H1 (cell line): ENCODE data around the gene IGF2BP3. TPM values are rescaled to one million over a fixed set of nuclear protein-coding genes. Genes with fewer than 3 reads are reported as not detected.

Experiments
- CTCF ChIA-PET: fragments of 300-600 bp; sonication (Branson Sonifier 250); formaldehyde crosslinking; loops from one replicate; lab custom pipeline; 2021; ENCODE audit not compliant: partially characterized antibody; lab: Charles Lee
- POLR2A ChIA-PET: fragments of 300-600 bp; sonication (Branson Sonifier 250); formaldehyde crosslinking; loops from one replicate; lab custom pipeline; 2021; ENCODE audit warnings: inconsistent platforms; ENCODE audit not compliant: partially characterized antibody; lab: Charles Lee
- DNase-seq, 2 experiments: peaks; one replicate each; pipeline versions ENCODE4 v3.0.0 to v3.0.0-alpha.2; 2010 to 2022; ENCODE audit warnings: low spot score in 2 of 2, low read depth in 1 of 2, mixed read lengths in 1 of 2
- FAIRE-seq: peaks from 2 replicates; lab custom pipeline; 2011; peaks lifted over from hg19 to GRCh38; lab: Jason Lieb, UNC
- H2AFZ ChIP-seq: 2 replicates; pipeline ENCODE4 v1.8.1; 2012; ENCODE audit warnings: low read length, inconsistent platforms
- H2AK5ac ChIP-seq: 2 replicates; pipeline ENCODE4 v1.6.1; 2013; ENCODE audit warnings: low read depth, low read length
- H2BK120ac ChIP-seq: replicated peaks from 2 replicates; pipeline ENCODE3; 2013; ENCODE audit warnings: low read depth, low read length, inconsistent platforms
- H2BK12ac ChIP-seq: 2 replicates; pipeline ENCODE4 v1.6.1; 2013; ENCODE audit warnings: low read depth, low read length
- H2BK15ac ChIP-seq: 2 replicates; pipeline ENCODE4 v1.6.1; 2013; ENCODE audit warnings: low read length
- H2BK20ac ChIP-seq: 2 replicates; pipeline ENCODE4 v1.6.1; 2013; ENCODE audit warnings: low read length
- H2BK5ac ChIP-seq: 2 replicates; pipeline ENCODE4 v1.6.1; 2013; ENCODE audit warnings: low read depth, low read length
- H3K14ac ChIP-seq: 2 replicates; pipeline ENCODE4 v1.6.1; 2013; ENCODE audit warnings: inconsistent platforms; ENCODE audit not compliant: insufficient read length
- H3K18ac ChIP-seq: 2 replicates; pipeline ENCODE4 v1.6.1; 2013; ENCODE audit warnings: low read length; ENCODE audit errors: extremely low read depth
- H3K23ac ChIP-seq: 2 replicates; pipeline ENCODE4 v1.6.1; 2013; ENCODE audit warnings: inconsistent platforms; ENCODE audit not compliant: insufficient read length
- H3K23me2 ChIP-seq: 2 replicates; pipeline ENCODE4 v1.6.1; 2013; ENCODE audit warnings: low read depth, low read length
- H3K27ac ChIP-seq: 2 replicates; pipeline ENCODE4 v1.6.1; 2011; ENCODE audit warnings: low read depth, low read length, inconsistent platforms
- H3K27me3 ChIP-seq, 4 experiments: replicated peaks in 1 of 4; 1 replicate in 1 of 4; 2 replicates in 3 of 4; pipeline versions ENCODE4 v1.6.1 to v1.8.1; 2011 to 2013; ENCODE audit warnings: low read length in 3 of 4, mild to moderate bottlenecking in 3 of 4, inconsistent platforms in 2 of 4, mixed read lengths in 2 of 4, moderate library complexity in 1 of 4; ENCODE audit not compliant: control insufficient read depth in 3 of 4, insufficient read depth in 3 of 4; ENCODE audit errors: extremely low read depth in 1 of 4
- H3K36me3 ChIP-seq, 4 experiments: 2 replicates each; pipeline versions ENCODE4 v1.6.1 to v1.8.1; 2011 to 2013; ENCODE audit warnings: mild to moderate bottlenecking in 4 of 4, low read length in 3 of 4, moderate library complexity in 2 of 4, control low read depth in 1 of 4, inconsistent platforms in 1 of 4; ENCODE audit not compliant: insufficient read depth in 4 of 4, control insufficient read depth in 2 of 4
- H3K4ac ChIP-seq: replicated peaks from 2 replicates; pipeline ENCODE3; 2013; ENCODE audit warnings: low read length, low read depth, mixed read lengths, inconsistent platforms; ENCODE audit not compliant: insufficient read length
- H3K4me1 ChIP-seq, 4 experiments: replicated peaks in 1 of 4; 1 replicate in 1 of 4; 2 replicates in 3 of 4; pipeline versions ENCODE4 v1.6.1 to v1.8.1; 2011 to 2013; ENCODE audit warnings: low read length in 3 of 4, inconsistent platforms in 2 of 4, mixed read lengths in 1 of 4; ENCODE audit not compliant: insufficient read depth in 4 of 4, control insufficient read depth in 3 of 4
- H3K4me2 ChIP-seq, 2 experiments: 2 replicates each; pipeline versions ENCODE4 v1.6.1 to v1.8.1; 2011 to 2013; ENCODE audit warnings: low read depth in 2 of 2, low read length in 2 of 2, control low read depth in 1 of 2, inconsistent platforms in 1 of 2, mild to moderate bottlenecking in 1 of 2; ENCODE audit not compliant: insufficient read depth in 1 of 2
- H3K4me3 ChIP-seq, 4 experiments: fragments of 200-600, 300-600 bp in 1 of 4; sonication (generic), shearing (Covaris generic), sonication (Bioruptor Twin) in 1 of 4; 2 replicates each; pipeline versions ENCODE4 v1.5.1 to v1.8.1; 2011 to 2016; ENCODE audit warnings: low read length in 4 of 4, low read depth in 3 of 4, control low read depth in 2 of 4, inconsistent platforms in 2 of 4, mild to moderate bottlenecking in 2 of 4, mixed read lengths in 1 of 4, moderate library complexity in 1 of 4; ENCODE audit not compliant: insufficient read depth in 2 of 4; ENCODE audit errors: extremely low read depth in 1 of 4
- H3K56ac ChIP-seq: replicated peaks from 2 replicates; pipeline ENCODE3; 2013; ENCODE audit warnings: low read depth, mild to moderate bottlenecking, mixed read lengths, low read length, inconsistent platforms; ENCODE audit not compliant: insufficient read length
- H3K79me1 ChIP-seq: 2 replicates; pipeline ENCODE4 v1.6.1; 2013; ENCODE audit warnings: low read depth, low read length, control low read depth
- H3K79me2 ChIP-seq, 2 experiments: 2 replicates each; pipeline versions ENCODE4 v1.6.1 to v1.8.1; 2012 to 2013; ENCODE audit warnings: low read length in 2 of 2, mild to moderate bottlenecking in 2 of 2, inconsistent platforms in 1 of 2; ENCODE audit not compliant: insufficient read depth in 2 of 2, control insufficient read depth in 1 of 2
- H3K9ac ChIP-seq, 4 experiments: replicated peaks in 1 of 4; 1 replicate in 1 of 4; 2 replicates in 3 of 4; pipeline versions ENCODE4 v1.6.1 to v1.8.1; 2011 to 2013; ENCODE audit warnings: low read depth in 3 of 4, low read length in 3 of 4, control low read depth in 2 of 4, mild to moderate bottlenecking in 2 of 4, moderate library complexity in 2 of 4, inconsistent platforms in 1 of 4; ENCODE audit errors: extremely low read depth in 1 of 4
- H3K9me3 ChIP-seq, 2 experiments: 2 replicates each; pipeline versions ENCODE4 v1.6.1 to v1.8.1; 2012 to 2013; ENCODE audit warnings: mild to moderate bottlenecking in 2 of 2, moderate library complexity in 2 of 2, control low read depth in 1 of 2, inconsistent platforms in 1 of 2, low read depth in 1 of 2, low read length in 1 of 2, mixed read lengths in 1 of 2; ENCODE audit not compliant: insufficient read depth in 2 of 2
- H4K20me1 ChIP-seq, 2 experiments: replicated peaks in 1 of 2; 2 replicates each; pipeline versions ENCODE3 to v1.8.1; 2011 to 2013; ENCODE audit warnings: inconsistent platforms in 2 of 2, low read length in 2 of 2, mild to moderate bottlenecking in 1 of 2; ENCODE audit not compliant: insufficient read depth in 2 of 2, control insufficient read depth in 1 of 2
- H4K5ac ChIP-seq: 2 replicates; pipeline ENCODE4 v1.6.1; 2013; ENCODE audit warnings: low read length, low read depth, mixed read lengths, inconsistent platforms; ENCODE audit not compliant: insufficient read length
- H4K8ac ChIP-seq: 2 replicates; pipeline ENCODE4 v1.8.0; 2013; ENCODE audit warnings: mild to moderate bottlenecking, moderate library complexity, low read length, inconsistent platforms; ENCODE audit not compliant: insufficient read depth; ENCODE audit errors: extremely low read depth
- H4K91ac ChIP-seq: replicated peaks from 2 replicates; pipeline ENCODE3; 2013; ENCODE audit warnings: low read length, mixed read lengths, inconsistent platforms; ENCODE audit not compliant: insufficient read length
- BRCA1 ChIP-seq: IDR thresholded peaks from 2 replicates; pipeline ENCODE4 v1.6.1; 2012; ENCODE audit warnings: low read depth, low read length, improper control_type of control experiment
- CHD1 ChIP-seq: IDR thresholded peaks from 2 replicates; pipeline ENCODE4 v1.6.1; 2012; ENCODE audit warnings: low read depth, low read length, improper control_type of control experiment
- FOSL1 ChIP-seq: IDR thresholded peaks from 2 replicates; pipeline ENCODE4 v1.6.1; 2011; ENCODE audit warnings: mild to moderate bottlenecking, low read depth, low read length, moderate library complexity; ENCODE audit not compliant: insufficient read depth
- MAFK ChIP-seq: IDR thresholded peaks from 2 replicates; pipeline ENCODE4 v1.6.1; 2012; ENCODE audit warnings: low read depth, mild to moderate bottlenecking, improper control_type of control experiment, low read length
- SRF ChIP-seq: IDR thresholded peaks from 2 replicates; pipeline ENCODE4 v1.6.1; 2011; ENCODE audit warnings: mild to moderate bottlenecking, low read depth, low read length, moderate library complexity
- polyA plus RNA-seq, 7 experiments: library from polyadenylated mRNA; depleted of rRNA in 3 of 7; stranded (reverse) in 5 of 7; unstranded in 2 of 7; fragments of >200 nt in 5 of 7; fragments of 200-250 nt in 2 of 7; gene quantifications; 1 replicate in 5 of 7; 2 replicates in 1 of 7; 4 replicates in 1 of 7; pipeline versions ENCODE4 v1.2.1 to v1.2.3, GENCODE V29; 2011 to 2013; ENCODE audit warnings: missing spikeins in 2 of 7, mixed read lengths in 2 of 7
- total RNA-seq: library from RNA; stranded (reverse); fragmentation: NEBNext Ultra II Directional; extraction: Animal tissue kit (Norgen Biotek cat#: 25700); gene quantifications from 2 replicates; pipeline ENCODE4 v1.2.1, GENCODE V29; 2021

The IGF2BP3 gene
- total and polyA plus RNA-seq, 2 of the 8 experiments (the other 6 are each of a cell fraction or from before 2014, with no cell fraction given) = 66.3 to 193 TPM

GRCh38 chr7:23475576-23475839 is 5.2 kb upstream of the IGF2BP3 start:
- Histone ChIP-seq H3K4me1 (peaks cover 0 to 8% (median 4%) of the 10 kb centered on the region in 4 experiments; a peak in 2 of 7 replicates), H4K91ac (no peak overlapping the region), H3K4me2 (peak overlapping the region; percentile 82 to 93), H2AK5ac (no peak overlapping the region), H3K79me2 (peaks cover 0 to 79% of the 10 kb centered on the region in 2 experiments; a peak in 3 of 4 replicates), H3K9ac (peak overlapping the region in 3 of 4 experiments; percentile 87 to 97 (median 94); a peak in 6 of 7 replicates), H3K9me3 (no peaks in the 10 kb centered on the region), H3K56ac (no peak overlapping the region), H3K79me1 (no peaks in the 10 kb centered on the region), H3K4me3 (peak overlapping the region; percentile 61 to 86 (median 76)), H3K27me3 (no peaks in the 10 kb centered on the region), H3K27ac (peak overlapping the region; percentile 96; the same call in 1 of the 2 replicates), H2BK12ac (no peak overlapping the region), H3K23ac (no peak overlapping the region), H3K4ac (no peak overlapping the region), H2BK120ac (no peak overlapping the region), H2BK15ac (no peak overlapping the region), H2BK5ac (no peak overlapping the region), H3K14ac (no peak overlapping the region), H2AFZ (no peak overlapping the region), H3K36me3 (no peaks in the 10 kb centered on the region; a peak in 3 of 8 replicates)
- POLR2A ChIA-PET = interaction anchor here (1.1 to 3.6 kb wide), 8 partner anchors 10 to 118 kb away, joined by 3 to 68 read pairs (median 8); partner anchors contain the start of gene TRA2A
- DNase-seq (no peak), FAIRE-seq (no peak)
- TF ChIP-seq CHD1 (0 out of 2 replicates have a peak, but pooled peaks have one; percentile 53), MAFK (no peak), FOSL1 (no peak), SRF (no peak), BRCA1 (no peak)
- TF ChIP-seq, all 59 proteins: peak for 1
- Histone ChIP-seq H3K18ac (no peak overlapping the region), H4K8ac (no peak overlapping the region), H4K5ac (peak overlapping the region; percentile 82), H3K23me2 (peaks cover 4% of the 10 kb centered on the region; the same call in 1 of the 2 replicates), H4K20me1 (no peaks in the 10 kb centered on the region), H2BK20ac (no peak overlapping the region)
- CTCF ChIA-PET = interaction anchor here (1.3 kb wide), 1 partner anchor 46 kb away, joined by 5 read pairs; no protein-coding TSS in a partner anchor
